SK-N-SH treated with all-trans-retinoic acid at 6 μM for 48 hours (cell line): Measurements from ENCODE around the gene TMEM31.
A peak's percentile ranks its signal among the peaks of the same experiment; 100 is the strongest.

Experiments used
- ATAC-seq: fragments of 200-7000 bp; cut with Tn5 transposase; 3 replicates; pipeline ENCODE4 v1.9.1; 2020; ENCODE audit warnings: mild to moderate bottlenecking, moderate library complexity
- ARNTL ChIP-seq: fragments of 450-650 bp; formaldehyde crosslinking; IDR thresholded peaks from 2 replicates; pipeline ENCODE4 v1.5.0; 2020; ENCODE audit warnings: low read depth, mild to moderate bottlenecking, moderate library complexity, borderline replicate concordance
- CREB5 ChIP-seq: fragments of 250-450 bp; sonication (Bioruptor Pico); IDR thresholded peaks from 2 replicates; pipeline ENCODE4 v1.5.1; 2020; ENCODE audit warnings: low read depth, mild to moderate bottlenecking, moderate library complexity
- CSDC2 ChIP-seq: fragments of 250-450 bp; sonication (Bioruptor Pico); IDR thresholded peaks from 2 replicates; pipeline ENCODE4 v1.5.0; 2020; ENCODE audit warnings: mild to moderate bottlenecking, moderate library complexity
- CSRNP3 ChIP-seq: fragments of 250-450 bp; sonication (Bioruptor Pico); IDR thresholded peaks from 2 replicates; pipeline ENCODE4 v1.5.1; 2021; ENCODE audit warnings: mild to moderate bottlenecking, moderate library complexity
- ESRRG ChIP-seq: fragments of 250-450 bp; sonication (Bioruptor Pico); IDR thresholded peaks from 2 replicates; pipeline ENCODE4 v1.6.1; 2021; ENCODE audit warnings: mild to moderate bottlenecking
- ISL1 ChIP-seq: fragments of 250-450 bp; sonication (Bioruptor Pico); IDR thresholded peaks from 2 replicates; pipeline ENCODE4 v2.1.2; 2022; ENCODE audit warnings: mild to moderate bottlenecking, moderate library complexity
- OSR1 ChIP-seq: fragments of 250-450 bp; sonication (Bioruptor Pico); IDR thresholded peaks from 2 replicates; pipeline ENCODE4 v1.8.0; 2022; ENCODE audit warnings: moderate library complexity, mild to moderate bottlenecking, inconsistent platforms
- PPARA ChIP-seq: fragments of 250-450 bp; sonication (Bioruptor Pico); IDR thresholded peaks from 2 replicates; pipeline ENCODE4 v1.5.0; 2020; ENCODE audit warnings: mild to moderate bottlenecking, borderline replicate concordance
- RARB ChIP-seq: fragments of 250-450 bp; sonication (Bioruptor Pico); IDR thresholded peaks from 2 replicates; pipeline ENCODE4 v1.8.0; 2021; ENCODE audit warnings: mild to moderate bottlenecking, moderate library complexity
- SNAI2 ChIP-seq: fragments of 250-450 bp; sonication (Bioruptor Pico); IDR thresholded peaks from 2 replicates; pipeline ENCODE4 v1.5.0; 2020; ENCODE audit warnings: mild to moderate bottlenecking, moderate library complexity
- TCF4 ChIP-seq: fragments of 250-450 bp; sonication (Bioruptor Pico); IDR thresholded peaks from 2 replicates; pipeline ENCODE4 v1.8.0; 2021; ENCODE audit warnings: mild to moderate bottlenecking, moderate library complexity, borderline replicate concordance
- TOX ChIP-seq: fragments of 250-450 bp; sonication (Bioruptor Pico); IDR thresholded peaks from 2 replicates; pipeline ENCODE4 v1.8.0; 2021; ENCODE audit warnings: mild to moderate bottlenecking, moderate library complexity, borderline replicate concordance
- ZC3H10 ChIP-seq: fragments of 250-450 bp; sonication (Bioruptor Pico); IDR thresholded peaks from 2 replicates; pipeline ENCODE4 v1.5.1; 2021; ENCODE audit warnings: mild to moderate bottlenecking, moderate library complexity
- ZFP3 ChIP-seq: fragments of 250-450 bp; sonication (Bioruptor Pico); IDR thresholded peaks from 2 replicates; pipeline ENCODE4 v1.5.0; 2020; ENCODE audit warnings: mild to moderate bottlenecking, moderate library complexity
- ZFP30 ChIP-seq: fragments of 450-650 bp; formaldehyde crosslinking; IDR thresholded peaks from 2 replicates; pipeline ENCODE4 v1.5.0; 2022; ENCODE audit warnings: mild to moderate bottlenecking, moderate library complexity
- ZNF565 ChIP-seq: fragments of 450-650 bp; formaldehyde crosslinking; conservative IDR thresholded peaks from 2 replicates; pipeline ENCODE4 v1.5.0; 2020; ENCODE audit warnings: low read depth, mild to moderate bottlenecking, moderate library complexity
- ZNF70 ChIP-seq: fragments of 450-650 bp; formaldehyde crosslinking; IDR thresholded peaks from 2 replicates; pipeline ENCODE4 v1.5.0; 2020; ENCODE audit warnings: mild to moderate bottlenecking, moderate library complexity
- ZNF8 ChIP-seq: fragments of 450-650 bp; formaldehyde crosslinking; IDR thresholded peaks from 2 replicates; pipeline ENCODE4 v1.5.0; 2020; ENCODE audit warnings: mild to moderate bottlenecking, moderate library complexity
- TF ChIP-seq, protein P1 (sequence below): fragments of 250-450 bp; sonication (Bioruptor Pico); IDR thresholded peaks from 2 replicates; pipeline ENCODE4 v1.8.0; 2020; ENCODE audit warnings: mild to moderate bottlenecking, moderate library complexity, borderline replicate concordance
- TF ChIP-seq, protein P2 (sequence below): fragments of 250-450 bp; sonication (Bioruptor Pico); IDR thresholded peaks from 2 replicates; pipeline ENCODE4 v1.8.0; 2021; ENCODE audit warnings: low read depth, mild to moderate bottlenecking, moderate library complexity, borderline replicate concordance

TMEM31 gene

DNA sequence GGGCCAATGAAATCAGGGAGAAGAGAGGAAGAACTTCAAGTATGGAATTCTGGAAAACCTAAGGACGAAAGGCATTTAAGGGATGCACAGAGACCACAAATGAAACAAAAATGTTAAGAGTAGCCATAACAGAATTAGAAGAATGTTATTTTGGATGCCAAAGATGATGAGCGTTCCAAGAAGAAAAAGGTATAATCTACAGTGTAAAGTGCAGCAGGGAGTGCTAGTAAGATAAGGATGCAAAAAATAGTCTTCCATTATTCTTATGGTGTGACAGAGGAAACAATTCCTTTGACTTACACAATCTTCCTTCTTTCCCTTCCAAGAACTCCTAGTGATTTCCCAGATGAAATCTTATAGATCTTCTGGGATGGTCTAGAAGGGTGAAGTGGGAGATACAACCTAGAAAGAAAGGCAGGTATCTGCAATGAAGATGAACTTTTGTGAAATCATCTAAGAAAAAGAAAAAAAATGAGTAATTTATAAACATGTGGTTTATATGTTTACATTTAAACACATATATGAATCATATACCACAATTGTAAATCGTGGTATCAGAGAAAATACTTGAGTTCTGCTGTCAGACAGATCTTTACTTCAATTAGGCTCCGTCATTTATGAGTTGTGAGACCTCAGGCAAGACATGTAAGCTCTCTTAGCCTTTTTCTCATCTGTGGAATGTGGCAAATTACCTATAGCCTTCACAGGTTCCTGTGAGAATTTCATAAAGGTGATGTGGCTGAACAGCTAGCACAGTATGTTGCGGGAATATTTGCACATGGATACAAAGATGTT, 32.3 kb upstream of the TMEM31 start:
- peak; percentile 26; the same call in 1 of the 3 replicates for ATAC-seq
- TF ChIP-seq ZC3H10 (CRISPR knock-in tag) (no peak), ZNF70 (CRISPR knock-in tag) (no peak), CSDC2 (no peak), ZNF565 (no peak), CSRNP3 (no peak), PPARA (CRISPR knock-in tag) (no peak), TCF4 (no peak)

- TF ChIP-seq PPARA (CRISPR knock-in tag) (no peak), ZFP30 (CRISPR knock-in tag) (no peak), ARNTL (CRISPR knock-in tag) (no peak), RARB (no peak), TOX (CRISPR knock-in tag) (no peak), ISL1 (no peak), OSR1 (CRISPR knock-in tag) (no peak), ZC3H10 (CRISPR knock-in tag) (no peak), ZFP3 (CRISPR knock-in tag) (no peak), ESRRG (no peak), CSDC2 (no peak), SNAI2 (CRISPR knock-in tag) (no peak), CREB5 (CRISPR knock-in tag) (no peak), ZNF8 (CRISPR knock-in tag) (no peak), ZNF70 (CRISPR knock-in tag) (no peak), CSRNP3 (no peak), ZNF565 (no peak)
- TF ChIP-seq, protein P1, sequence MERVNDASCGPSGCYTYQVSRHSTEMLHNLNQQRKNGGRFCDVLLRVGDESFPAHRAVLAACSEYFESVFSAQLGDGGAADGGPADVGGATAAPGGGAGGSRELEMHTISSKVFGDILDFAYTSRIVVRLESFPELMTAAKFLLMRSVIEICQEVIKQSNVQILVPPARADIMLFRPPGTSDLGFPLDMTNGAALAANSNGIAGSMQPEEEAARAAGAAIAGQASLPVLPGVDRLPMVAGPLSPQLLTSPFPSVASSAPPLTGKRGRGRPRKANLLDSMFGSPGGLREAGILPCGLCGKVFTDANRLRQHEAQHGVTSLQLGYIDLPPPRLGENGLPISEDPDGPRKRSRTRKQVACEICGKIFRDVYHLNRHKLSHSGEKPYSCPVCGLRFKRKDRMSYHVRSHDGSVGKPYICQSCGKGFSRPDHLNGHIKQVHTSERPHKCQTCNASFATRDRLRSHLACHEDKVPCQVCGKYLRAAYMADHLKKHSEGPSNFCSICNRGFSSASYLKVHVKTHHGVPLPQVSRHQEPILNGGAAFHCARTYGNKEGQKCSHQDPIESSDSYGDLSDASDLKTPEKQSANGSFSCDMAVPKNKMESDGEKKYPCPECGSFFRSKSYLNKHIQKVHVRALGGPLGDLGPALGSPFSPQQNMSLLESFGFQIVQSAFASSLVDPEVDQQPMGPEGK (CRISPR knock-in tag) = no peak
- TF ChIP-seq, protein P2, sequence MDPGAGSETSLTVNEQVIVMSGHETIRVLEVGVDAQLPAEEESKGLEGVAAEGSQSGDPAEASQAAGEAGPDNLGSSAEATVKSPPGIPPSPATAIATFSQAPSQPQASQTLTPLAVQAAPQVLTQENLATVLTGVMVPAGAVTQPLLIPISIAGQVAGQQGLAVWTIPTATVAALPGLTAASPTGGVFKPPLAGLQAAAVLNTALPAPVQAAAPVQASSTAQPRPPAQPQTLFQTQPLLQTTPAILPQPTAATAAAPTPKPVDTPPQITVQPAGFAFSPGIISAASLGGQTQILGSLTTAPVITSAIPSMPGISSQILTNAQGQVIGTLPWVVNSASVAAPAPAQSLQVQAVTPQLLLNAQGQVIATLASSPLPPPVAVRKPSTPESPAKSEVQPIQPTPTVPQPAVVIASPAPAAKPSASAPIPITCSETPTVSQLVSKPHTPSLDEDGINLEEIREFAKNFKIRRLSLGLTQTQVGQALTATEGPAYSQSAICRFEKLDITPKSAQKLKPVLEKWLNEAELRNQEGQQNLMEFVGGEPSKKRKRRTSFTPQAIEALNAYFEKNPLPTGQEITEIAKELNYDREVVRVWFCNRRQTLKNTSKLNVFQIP (CRISPR knock-in tag) = no peak
- no peak for ATAC-seq
Observed at GRCh38 chrX:103681443-103681842, 29.3 kb upstream of the TMEM31 start.

GRCh38 chrX:103685396-103685795, 25.3 kb upstream of the TMEM31 start:
- no peak for ATAC-seq
- no peak for TF ChIP-seq ZNF8 (CRISPR knock-in tag)
